Adrenal gland (tissue), 12 donors: ENCODE data around the gene KLHDC10. TPM values are rescaled to one million over a fixed set of nuclear protein-coding genes. Genes with fewer than 3 reads are reported as not detected.
"Not testable (repeated sequence)": the region's sequence is repeated elsewhere in the genome, so short reads cannot be mapped to it uniquely, and the experiment has no call there.

Experiments used
- DNase-seq, 7 donors: peaks; one replicate each; pipeline ENCODE4 v3.0.0-alpha.2; 2019 to 2020
- H3K27ac ChIP-seq, 5 donors: fragments of 200-600 bp; sonication (generic) in 4 of 5; 1 replicate in 3 of 5; 2 replicates in 2 of 5; pipeline versions ENCODE4 v1.5.1 to v1.8.0; 2016 to 2020; ENCODE audit warnings: mild to moderate bottlenecking in 1 of 5
- H3K27me3 ChIP-seq: fragments of 200-600 bp; 2 replicates; pipeline ENCODE4 v1.8.0; 2021
- H3K36me3 ChIP-seq, 2 donors: fragments of 200-600 bp; replicated peaks in 1 of 2; 1 replicate in 1 of 2; 2 replicates in 1 of 2; pipeline versions ENCODE4 v1.5.1 to v1.8.0; 2018 to 2022
- H3K4me1 ChIP-seq, 2 donors: fragments of 200-600 bp; replicated peaks in 1 of 2; 1 replicate in 1 of 2; 2 replicates in 1 of 2; pipeline versions ENCODE4 v1.5.1 to v1.8.0; 2018 to 2021
- H3K4me3 ChIP-seq, 4 donors: fragments of 200-600 bp; sonication (generic) in 3 of 4; one replicate each; pipeline ENCODE4 v1.5.1; 2016 to 2018
- H3K9me3 ChIP-seq, 3 donors: fragments of 200-600 bp; sonication (generic) in 1 of 3; replicated peaks in 1 of 3; 1 replicate in 2 of 3; 2 replicates in 1 of 3; pipeline versions ENCODE4 v1.5.1 to v1.8.0; 2016 to 2021
- POLR2A ChIP-seq, 2 donors: fragments of 450-650 bp; IDR thresholded peaks; one replicate each; pipeline ENCODE4 v1.6.1; 2017; ENCODE audit warnings: antibody characterized with exemption in 2 of 2, mild to moderate bottlenecking in 2 of 2, moderate library complexity in 1 of 2
- WGBS, 4 donors: extraction: QIAGEN DNeasy Blood & Tissue Kit in 2 of 4; methylation state at CpG; one replicate each; pipeline versions ENCODE4 v1.1.5 to v1.1.7; 2013 to 2017; 5-methylcytosine and 5-hydroxymethylcytosine counted together
- intact Hi-C, 2 donors: fragments of 100-400 bp; cut with DNase I; formaldehyde crosslinking; loops; one replicate each; pipeline versions ENCODE4 v1.14.1 to v1.15.0; 2022 to 2023
- polyA plus RNA-seq, 3 donors: library from polyadenylated mRNA; stranded (reverse); fragments of 200-250 nt in 2 of 3; fragments of 350-450 nt in 1 of 3; fragmentation: Illumina TruSeq in 1 of 3; extraction: RNeasy Lipid Tissue Mini Kit (QIAGEN cat#74804) in 1 of 3; gene quantifications; one replicate each; pipeline ENCODE4 v1.2.3, GENCODE V29; 2013 to 2014
- total RNA-seq, 9 donors: library from RNA; depleted of rRNA in 4 of 9; stranded (reverse); fragments of >200 nt in 4 of 9; fragments of 120-200 nt in 1 of 9; fragmentation: NEBNext Ultra II Directional in 1 of 9; extraction: Animal tissue kit (Norgen Biotek cat#: 25700) in 1 of 9; gene quantifications; one replicate each; pipeline versions ENCODE4 v1.1.0 to v1.2.4, GENCODE V29; 2013 to 2023
- TF ChIP-seq, protein P1 (sequence below), 6 experiments: fragments of 450-650 bp in 4 of 6; fragments of 200-600 bp in 2 of 6; sonication (generic) in 1 of 6; IDR thresholded peaks; 1 replicate in 5 of 6; 2 replicates in 1 of 6; pipeline versions ENCODE4 v1.5.1 to v1.8.0; 2016 to 2021; ENCODE audit warnings: antibody characterized with exemption in 6 of 6, mild to moderate bottlenecking in 2 of 6, moderate library complexity in 1 of 6
- donor health status: healthy with polysubstance abuse.
- donor health status: Bipolar disorder and iron deficiency.
- donor health status: DM: yes; HTN: yes; CAD: no.
- donor health status: DM: no; HTN: no; CAD: no.
- donor health status: DM: no; HTN: no; CAD: no.
- donor health status: DM: yes; HTN: yes; CAD: no.

Gene KLHDC10
- total and polyA plus RNA-seq, 12 donors = 13.4 to 57.2 (median 33.4) TPM

DNA sequence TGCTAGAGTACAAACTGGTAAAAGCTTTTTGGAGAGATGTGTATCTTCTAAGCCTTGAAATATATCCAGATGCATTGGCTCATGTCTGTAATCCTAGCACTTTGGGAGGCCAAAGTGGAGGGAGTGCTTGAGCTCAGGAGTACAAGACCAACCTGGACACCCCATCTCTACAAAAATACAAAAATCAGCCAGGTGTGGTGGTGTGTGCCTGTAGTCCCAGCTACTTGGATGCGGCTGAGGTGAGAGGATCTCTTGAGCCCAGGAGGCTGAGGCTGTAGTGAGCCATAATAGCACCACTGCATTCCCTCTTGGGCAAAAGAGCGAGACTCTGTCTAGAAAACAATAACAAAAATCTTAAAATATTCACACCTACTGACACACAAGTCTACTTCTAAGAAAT, 109.3 kb downstream of the KLHDC10 start:
- H3K36me3 ChIP-seq = peaks cover 0 to 48% of the 10 kb centered on the region in 2 donors
- no peaks in the 10 kb centered on the region for H3K4me1 ChIP-seq
- no peaks in the 10 kb centered on the region for H3K27me3 ChIP-seq
- 95 to 100% (median 97%) methylated on average over 2 of the region's 2 CpGs for WGBS, 4 donors
- intact Hi-C loops = no loop called here
- TF ChIP-seq, protein P1, sequence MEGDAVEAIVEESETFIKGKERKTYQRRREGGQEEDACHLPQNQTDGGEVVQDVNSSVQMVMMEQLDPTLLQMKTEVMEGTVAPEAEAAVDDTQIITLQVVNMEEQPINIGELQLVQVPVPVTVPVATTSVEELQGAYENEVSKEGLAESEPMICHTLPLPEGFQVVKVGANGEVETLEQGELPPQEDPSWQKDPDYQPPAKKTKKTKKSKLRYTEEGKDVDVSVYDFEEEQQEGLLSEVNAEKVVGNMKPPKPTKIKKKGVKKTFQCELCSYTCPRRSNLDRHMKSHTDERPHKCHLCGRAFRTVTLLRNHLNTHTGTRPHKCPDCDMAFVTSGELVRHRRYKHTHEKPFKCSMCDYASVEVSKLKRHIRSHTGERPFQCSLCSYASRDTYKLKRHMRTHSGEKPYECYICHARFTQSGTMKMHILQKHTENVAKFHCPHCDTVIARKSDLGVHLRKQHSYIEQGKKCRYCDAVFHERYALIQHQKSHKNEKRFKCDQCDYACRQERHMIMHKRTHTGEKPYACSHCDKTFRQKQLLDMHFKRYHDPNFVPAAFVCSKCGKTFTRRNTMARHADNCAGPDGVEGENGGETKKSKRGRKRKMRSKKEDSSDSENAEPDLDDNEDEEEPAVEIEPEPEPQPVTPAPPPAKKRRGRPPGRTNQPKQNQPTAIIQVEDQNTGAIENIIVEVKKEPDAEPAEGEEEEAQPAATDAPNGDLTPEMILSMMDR (IDR thresholded peaks at IDR 0.05) = no peak
- TF ChIP-seq POLR2A (IDR thresholded peaks at IDR 0.05) = no peak
- DNase-seq = no peak
- H3K9me3 ChIP-seq = no peaks in the 10 kb centered on the region
- H3K27ac ChIP-seq = no peak overlapping the region
- H3K4me3 ChIP-seq = no peak overlapping the region

DNA sequence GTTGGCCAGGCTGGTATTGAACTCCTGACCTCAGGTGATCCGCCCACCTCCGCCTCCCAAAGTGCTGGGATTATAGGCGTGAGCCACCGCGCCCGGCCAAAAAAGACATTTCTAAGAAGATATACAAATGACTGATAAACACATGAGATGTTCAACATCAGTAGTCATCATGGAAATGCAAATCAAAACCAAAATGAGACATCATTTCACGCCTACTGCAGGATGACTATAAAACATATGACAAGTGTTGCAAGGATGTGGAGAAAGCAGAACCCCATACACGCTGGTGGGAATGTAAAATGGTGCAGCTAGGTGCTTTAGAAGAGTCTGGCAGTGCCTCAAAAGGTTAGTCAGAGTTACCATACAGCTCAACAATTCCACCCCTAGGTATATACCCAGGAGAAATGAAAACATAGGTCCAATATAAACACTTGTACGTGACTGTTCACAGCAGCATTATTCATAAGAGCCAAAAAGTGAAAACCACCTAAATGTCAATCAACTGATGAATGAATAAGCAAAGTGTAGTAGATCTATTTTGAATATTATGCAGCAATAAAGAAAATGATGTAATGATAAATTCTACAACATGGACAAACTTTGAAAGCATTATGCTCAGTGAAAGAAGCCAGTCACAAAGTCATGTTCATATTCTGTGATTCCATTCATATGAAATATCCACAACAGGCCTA, 110.4 kb downstream of the KLHDC10 start:
- H3K9me3 ChIP-seq = no peaks in the 10 kb centered on the region
- no peak overlapping the region for H3K4me3 ChIP-seq
- WGBS, 4 donors = 92 to 95% (median 94%) methylated on average over 9 of the region's 9 CpGs
- H3K27ac ChIP-seq = no peak overlapping the region
- H3K36me3 ChIP-seq = peaks cover 0 to 53% of the 10 kb centered on the region in 2 donors
- intact Hi-C loops = no loop called here
- no peaks in the 10 kb centered on the region for H3K4me1 ChIP-seq
- TF ChIP-seq POLR2A (IDR thresholded peaks at IDR 0.05) = no peak
- TF ChIP-seq, protein P1 (IDR thresholded peaks at IDR 0.05) = no peak
- no peak for DNase-seq
- no peaks in the 10 kb centered on the region for H3K27me3 ChIP-seq

DNA sequence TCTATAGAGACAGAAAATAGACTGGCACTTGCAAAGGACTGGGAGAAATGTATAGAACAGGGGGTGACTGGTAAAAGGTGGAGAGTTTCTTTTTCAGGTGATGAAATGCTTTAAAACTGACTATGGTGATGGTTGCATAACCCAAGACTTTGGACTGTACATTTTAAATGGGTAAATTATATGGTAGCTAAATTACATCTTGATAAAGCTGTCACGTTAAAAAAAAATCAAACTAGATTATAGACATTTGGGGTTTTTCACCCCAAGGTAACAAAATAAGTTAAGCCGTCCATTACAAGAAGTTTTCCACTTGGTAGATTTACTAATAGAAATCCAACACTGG, 110.9 kb downstream of the KLHDC10 start:
- intact Hi-C loops = no loop called here
- H3K4me1 ChIP-seq = no peaks in the 10 kb centered on the region
- no peaks in the 10 kb centered on the region for H3K27me3 ChIP-seq
- no peaks in the 10 kb centered on the region for H3K9me3 ChIP-seq
- no peak overlapping the region for H3K27ac ChIP-seq
- WGBS, 4 donors = 92 to 96% (median 93%) methylated on average over 2 of the region's 2 CpGs
- H3K36me3 ChIP-seq = peaks cover 0 to 53% of the 10 kb centered on the region in 2 donors
- no peak for DNase-seq
- no peak overlapping the region for H3K4me3 ChIP-seq
- TF ChIP-seq, protein P1 (IDR thresholded peaks at IDR 0.05) = no peak
- TF ChIP-seq POLR2A (IDR thresholded peaks at IDR 0.05) = no peak

DNA sequence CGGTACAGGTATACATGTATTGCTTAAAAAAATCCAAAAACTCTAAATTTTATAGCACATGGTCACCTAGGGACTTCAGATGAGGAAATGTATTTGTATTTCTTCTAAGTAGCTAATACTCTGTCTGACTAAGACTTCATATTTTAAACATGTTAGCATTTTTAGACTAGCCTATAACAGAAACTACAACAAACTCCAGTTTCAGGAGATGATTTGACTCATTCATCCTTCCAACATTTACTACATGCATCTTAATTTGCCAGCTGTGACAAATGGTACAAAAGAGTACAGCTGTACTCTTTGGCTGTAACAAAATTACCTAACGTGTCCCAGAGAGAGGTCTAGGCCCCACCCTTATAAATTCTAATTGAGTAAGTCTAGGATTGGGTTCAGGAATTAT, 112.7 kb downstream of the KLHDC10 start:
- Histone ChIP-seq H3K4me3 (no peak overlapping the region), H3K36me3 (peaks cover 0 to 53% of the 10 kb centered on the region in 2 donors), H3K27me3 (no peaks in the 10 kb centered on the region), H3K4me1 (peaks cover 5 to 11% of the 10 kb centered on the region in 2 donors), H3K9me3 (no peaks in the 10 kb centered on the region), H3K27ac (no peak overlapping the region)
- intact Hi-C loops = no loop called here
- no peak for DNase-seq
- TF ChIP-seq, protein P1 (IDR thresholded peaks at IDR 0.05) = no peak
- no peak for TF ChIP-seq POLR2A (IDR thresholded peaks at IDR 0.05)
- 78 to 91% (median 90%) methylated on average over 2 of the region's 2 CpGs for WGBS, 4 donors

DNA sequence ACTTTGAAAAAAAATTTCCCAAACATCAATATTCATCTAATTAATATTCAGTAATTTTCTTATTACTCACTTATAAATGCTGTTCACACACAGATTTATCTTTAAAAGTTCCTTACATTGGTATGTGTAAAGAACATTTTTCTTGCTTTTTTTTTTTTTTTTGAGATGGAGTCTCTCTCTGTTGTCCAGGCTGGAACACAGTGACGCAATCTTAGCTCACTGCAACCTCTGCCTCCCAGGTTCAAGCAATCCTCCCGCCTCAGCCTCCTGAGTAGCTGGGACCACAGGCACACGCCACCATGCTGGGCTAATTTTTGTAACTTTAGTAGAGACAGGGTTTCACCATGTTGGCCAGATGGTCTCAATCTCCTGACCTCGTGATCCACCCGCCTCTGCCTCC, 114.0 kb downstream of the KLHDC10 start:
- H3K27ac ChIP-seq, H3K9me3 ChIP-seq, H3K4me3 ChIP-seq, DNase-seq, intact Hi-C loops, H3K27me3 ChIP-seq: not testable (repeated sequence)
- Histone ChIP-seq H3K4me1 (peaks cover 6 to 13% of the 10 kb centered on the region in 2 donors), H3K36me3 (peaks cover 0 to 52% of the 10 kb centered on the region in 2 donors)
- WGBS, 4 donors = 79 to 99% (median 92%) methylated on average over 5 of the region's 5 CpGs
